Measurements from ENCODE around the gene SP3. TPM values are rescaled to one million over a fixed set of nuclear protein-coding genes. Genes with fewer than 3 reads are reported as not detected.
"Not testable (repeated sequence)": the region's sequence is repeated elsewhere in the genome, so short reads cannot be mapped to it uniquely, and the experiment has no call there.

The SP3 gene
- total RNA-seq, 1 experiment from 2014 or later = 67.7 TPM

GRCh38 chr2:173922760-173923159 is 42.4 kb downstream of the SP3 start:
- no peak for DNase-seq (ENCODE audit: low read depth)
- in situ Hi-C loops (cut with HindIII; ENCODE audit: low pct_unique_long_range_greater_than_20kb, low sequenced_read_pairs) = no loop called here

- DNase-seq (ENCODE audit: low read depth) = no peak
- in situ Hi-C loops (cut with HindIII; ENCODE audit: low pct_unique_long_range_greater_than_20kb, low sequenced_read_pairs) = no loop called here
These were observed 43.1 kb downstream of the SP3 start for GRCh38 chr2:173922068-173922467.

GRCh38 chr2:173914055-173914927 is 50.9 kb downstream of the SP3 start:
- DNase-seq (ENCODE audit: low read depth) = no peak
- in situ Hi-C loops (cut with HindIII; ENCODE audit: low pct_unique_long_range_greater_than_20kb, low sequenced_read_pairs) = no loop called here

GRCh38 chr2:173909846-173910245 is 55.3 kb downstream of the SP3 start:
- no peak for DNase-seq (ENCODE audit: low read depth)
- in situ Hi-C loops (cut with HindIII; ENCODE audit: low pct_unique_long_range_greater_than_20kb, low sequenced_read_pairs) = no loop called here

- in situ Hi-C loops (cut with HindIII; ENCODE audit: low pct_unique_long_range_greater_than_20kb, low sequenced_read_pairs) = no loop called here
- no peak for DNase-seq (ENCODE audit: low read depth)
These were observed 58.5 kb downstream of the SP3 start for GRCh38 chr2:173906626-173907025.

- DNase-seq (ENCODE audit: low read depth) = no peak
- in situ Hi-C loops (cut with HindIII; ENCODE audit: low pct_unique_long_range_greater_than_20kb, low sequenced_read_pairs) = no loop called here
These were observed 61.4 kb downstream of the SP3 start for GRCh38 chr2:173903601-173904394.

- in situ Hi-C loops (cut with HindIII; ENCODE audit: low pct_unique_long_range_greater_than_20kb, low sequenced_read_pairs) = no loop called here
- no peak for DNase-seq (ENCODE audit: low read depth)
These were observed 66.2 kb downstream of the SP3 start for GRCh38 chr2:173898996-173899395.

GRCh38 chr2:173898178-173898668 is 67.0 kb downstream of the SP3 start:
- in situ Hi-C loops (cut with HindIII; ENCODE audit: low pct_unique_long_range_greater_than_20kb, low sequenced_read_pairs) = no loop called here
- no peak for DNase-seq (ENCODE audit: low read depth)

GRCh38 chr2:173896755-173897154 is 68.4 kb downstream of the SP3 start:
- DNase-seq (ENCODE audit: low read depth) = no peak
- in situ Hi-C loops (cut with HindIII; ENCODE audit: low pct_unique_long_range_greater_than_20kb, low sequenced_read_pairs) = no loop called here

- in situ Hi-C loops (cut with HindIII; ENCODE audit: low pct_unique_long_range_greater_than_20kb, low sequenced_read_pairs) = no loop called here
- no peak for DNase-seq (ENCODE audit: low read depth)
These were observed 72.8 kb downstream of the SP3 start for GRCh38 chr2:173892341-173892740.

- in situ Hi-C loops (cut with HindIII; ENCODE audit: low pct_unique_long_range_greater_than_20kb, low sequenced_read_pairs) = no loop called here
These were observed 73.7 kb downstream of the SP3 start for GRCh38 chr2:173891315-173892037.

GRCh38 chr2:173889464-173889863 is 75.7 kb downstream of the SP3 start:
- in situ Hi-C loops (cut with HindIII; ENCODE audit: low pct_unique_long_range_greater_than_20kb, low sequenced_read_pairs); DNase-seq (ENCODE audit: low read depth): not testable (repeated sequence)

More at GRCh38 chr2:173891315-173892037, 73.7 kb downstream of the SP3 start:
- no peak for DNase-seq (ENCODE audit: low read depth)

- in situ Hi-C loops (cut with HindIII; ENCODE audit: low pct_unique_long_range_greater_than_20kb, low sequenced_read_pairs) = no loop called here
- DNase-seq (ENCODE audit: low read depth) = no peak
These were observed 78.6 kb downstream of the SP3 start for GRCh38 chr2:173886613-173887012.

GRCh38 chr2:173884025-173884802 is 81.0 kb downstream of the SP3 start:
- DNase-seq (ENCODE audit: low read depth) = no peak
- in situ Hi-C loops (cut with HindIII; ENCODE audit: low pct_unique_long_range_greater_than_20kb, low sequenced_read_pairs) = no loop called here

- peak; percentile 50 for DNase-seq (ENCODE audit: low read depth)
- in situ Hi-C loops (cut with HindIII; ENCODE audit: low pct_unique_long_range_greater_than_20kb, low sequenced_read_pairs) = no loop called here
These were observed 83.3 kb downstream of the SP3 start for GRCh38 chr2:173881886-173882285.

GRCh38 chr2:173881461-173881860 is 83.7 kb downstream of the SP3 start:
- in situ Hi-C loops (cut with HindIII; ENCODE audit: low pct_unique_long_range_greater_than_20kb, low sequenced_read_pairs) = no loop called here
- DNase-seq (ENCODE audit: low read depth) = peak; percentile 36

- no peak for DNase-seq (ENCODE audit: low read depth)
- in situ Hi-C loops (cut with HindIII; ENCODE audit: low pct_unique_long_range_greater_than_20kb, low sequenced_read_pairs) = no loop called here
These were observed 84.6 kb downstream of the SP3 start for GRCh38 chr2:173880561-173880960.

All from Caki2 (cell line).